ENCODE data around the gene UNC50. TPM values are rescaled to one million over a fixed set of nuclear protein-coding genes. Genes with fewer than 3 reads are reported as not detected.

Gene UNC50
- total and polyA plus RNA-seq, 4 donors, result 22.2 to 37.9 (median 29.8) TPM

DNA sequence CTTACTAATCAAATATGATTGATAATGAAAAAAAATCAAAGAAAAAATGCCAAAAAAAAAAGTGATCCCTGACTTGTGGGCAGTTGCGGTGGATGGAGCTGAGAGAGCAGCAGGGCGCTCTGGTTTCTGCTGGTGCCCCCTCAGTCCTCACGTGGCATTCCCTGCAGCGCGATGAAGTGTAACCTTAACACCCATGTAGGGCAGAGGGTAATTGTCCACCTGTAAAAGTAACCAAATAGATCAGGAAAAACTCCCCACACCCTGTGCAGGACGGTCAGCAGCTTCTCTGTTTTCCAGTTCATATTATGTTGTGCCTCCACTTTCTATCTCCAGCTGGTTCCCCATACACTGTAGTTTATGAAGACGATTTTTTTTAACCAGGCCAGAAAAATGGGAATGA, 25.1 kb upstream of the UNC50 start:
- H3K4me3 ChIP-seq (ENCODE audit: low read depth in 1 of 3, low read length in 3 of 3), result no peak overlapping the region
- H3K4me1 ChIP-seq (ENCODE audit: control insufficient read depth in 4 of 4, insufficient read depth in 4 of 4, low read length in 3 of 4), result peaks cover 0 to 7% (median 3%) of the 10 kb centered on the region in 4 donors
- peaks cover 0 to 8% (median 4%) of the 10 kb centered on the region in 4 donors for H3K36me3 ChIP-seq (ENCODE audit: control insufficient read depth in 4 of 4, insufficient read depth in 3 of 4, low read depth in 1 of 4, low read length in 3 of 4)
- DNase-seq (ENCODE audit: low spot score), result peak; percentile 9
- no peak overlapping the region for H3K9ac ChIP-seq (ENCODE audit: low read depth in 1 of 2, low read length in 2 of 2)
- no peak for TF ChIP-seq TAF1 (conservative IDR thresholded peaks at IDR 0.05)
- no peak for TF ChIP-seq YY1 (IDR thresholded peaks at IDR 0.05)
- TF ChIP-seq FOXA1 (IDR thresholded peaks at IDR 0.05), result no peak
- no peak for TF ChIP-seq SP1 (IDR thresholded peaks at IDR 0.05)
- TF ChIP-seq RXRA (IDR thresholded peaks at IDR 0.05), result no peak
- no peak for TF ChIP-seq NR2F2 (IDR thresholded peaks at IDR 0.05)
- TF ChIP-seq, protein P1, sequence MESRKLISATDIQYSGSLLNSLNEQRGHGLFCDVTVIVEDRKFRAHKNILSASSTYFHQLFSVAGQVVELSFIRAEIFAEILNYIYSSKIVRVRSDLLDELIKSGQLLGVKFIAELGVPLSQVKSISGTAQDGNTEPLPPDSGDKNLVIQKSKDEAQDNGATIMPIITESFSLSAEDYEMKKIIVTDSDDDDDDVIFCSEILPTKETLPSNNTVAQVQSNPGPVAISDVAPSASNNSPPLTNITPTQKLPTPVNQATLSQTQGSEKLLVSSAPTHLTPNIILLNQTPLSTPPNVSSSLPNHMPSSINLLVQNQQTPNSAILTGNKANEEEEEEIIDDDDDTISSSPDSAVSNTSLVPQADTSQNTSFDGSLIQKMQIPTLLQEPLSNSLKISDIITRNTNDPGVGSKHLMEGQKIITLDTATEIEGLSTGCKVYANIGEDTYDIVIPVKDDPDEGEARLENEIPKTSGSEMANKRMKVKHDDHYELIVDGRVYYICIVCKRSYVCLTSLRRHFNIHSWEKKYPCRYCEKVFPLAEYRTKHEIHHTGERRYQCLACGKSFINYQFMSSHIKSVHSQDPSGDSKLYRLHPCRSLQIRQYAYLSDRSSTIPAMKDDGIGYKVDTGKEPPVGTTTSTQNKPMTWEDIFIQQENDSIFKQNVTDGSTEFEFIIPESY (IDR thresholded peaks at IDR 0.05), result no peak
- TF ChIP-seq JUND (IDR thresholded peaks at IDR 0.05), result no peak
- no peak for TF ChIP-seq RAD21 (IDR thresholded peaks at IDR 0.05)
- H3K27me3 ChIP-seq (ENCODE audit: control insufficient read depth in 4 of 4, insufficient read depth in 4 of 4, low read length in 3 of 4), result no peaks in the 10 kb centered on the region
- H3K27ac ChIP-seq (ENCODE audit: low read depth in 1 of 2, low read length in 2 of 2), result no peak overlapping the region
- WGBS, result 93% methylated on average over 7 of the region's 7 CpGs
- H3K9me3 ChIP-seq (ENCODE audit: control insufficient read depth in 4 of 4, low read length in 3 of 4), result no peaks in the 10 kb centered on the region

DNA sequence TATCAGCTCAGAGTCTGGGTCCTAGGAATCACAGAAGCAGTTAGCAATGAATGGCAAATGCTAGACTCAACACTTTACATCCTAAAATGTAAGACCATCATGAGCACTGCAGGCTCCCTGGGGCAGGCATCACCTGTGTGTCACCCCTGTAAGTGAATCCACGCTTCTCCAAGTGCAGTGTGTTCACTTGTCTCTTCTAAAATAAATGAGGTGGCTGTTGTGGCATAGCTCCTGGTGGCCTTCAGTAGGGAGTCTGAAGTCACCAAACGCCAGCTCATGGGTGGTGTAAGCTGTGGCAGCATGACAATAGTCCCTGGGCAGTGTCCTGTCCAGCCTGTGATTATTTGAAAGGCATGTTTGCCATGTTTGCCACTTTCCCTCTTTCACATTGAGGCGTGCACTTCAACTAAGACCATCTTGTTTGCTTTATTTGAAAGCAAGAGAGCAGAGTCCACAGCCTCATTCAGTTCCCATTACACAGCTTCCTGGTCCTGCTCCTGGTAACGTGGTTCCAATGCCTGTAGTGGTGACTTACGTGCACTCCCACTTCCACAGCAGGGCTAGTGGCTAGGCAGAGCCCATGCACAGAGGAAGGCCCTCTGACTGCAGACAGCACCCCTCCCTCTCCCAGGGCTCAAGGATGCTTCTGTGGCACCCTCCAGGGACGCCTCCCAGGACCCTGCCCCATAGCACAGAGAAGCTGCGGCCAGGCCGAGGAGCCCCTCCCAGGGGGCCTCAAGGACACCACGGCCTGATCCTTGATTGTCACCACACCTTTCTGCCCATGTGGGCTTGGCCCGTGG, 24.4 kb upstream of the UNC50 start:
- peaks cover 0 to 6% (median 3%) of the 10 kb centered on the region in 4 donors for H3K36me3 ChIP-seq (ENCODE audit: control insufficient read depth in 4 of 4, insufficient read depth in 3 of 4, low read depth in 1 of 4, low read length in 3 of 4)
- peak; percentile 32 for DNase-seq (ENCODE audit: low spot score)
- H3K9me3 ChIP-seq (ENCODE audit: control insufficient read depth in 4 of 4, low read length in 3 of 4), result no peaks in the 10 kb centered on the region
- TF ChIP-seq JUND (IDR thresholded peaks at IDR 0.05) (no peak), YY1 (IDR thresholded peaks at IDR 0.05) (peak; percentile 67), HNF4A (conservative IDR thresholded peaks at IDR 0.05) (peak; percentile 73 to 84), TAF1 (conservative IDR thresholded peaks at IDR 0.05) (no peak), GABPA (IDR thresholded peaks at IDR 0.05 in 1 of 2, conservative IDR thresholded peaks at IDR 0.05 in 1 of 2) (peak in 1 of 2 donors; percentile 43), RXRA (IDR thresholded peaks at IDR 0.05) (peak in 1 of 2 donors; percentile 15), HNF4G (IDR thresholded peaks at IDR 0.05) (peak; percentile 65), EGR1 (IDR thresholded peaks at IDR 0.05; ENCODE audit: low read depth in 2 of 2) (no peak), SP1 (IDR thresholded peaks at IDR 0.05) (peak; percentile 85)
- TF ChIP-seq, protein P2, sequence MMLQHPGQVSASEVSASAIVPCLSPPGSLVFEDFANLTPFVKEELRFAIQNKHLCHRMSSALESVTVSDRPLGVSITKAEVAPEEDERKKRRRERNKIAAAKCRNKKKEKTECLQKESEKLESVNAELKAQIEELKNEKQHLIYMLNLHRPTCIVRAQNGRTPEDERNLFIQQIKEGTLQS (IDR thresholded peaks at IDR 0.05), result no peak
- peaks cover 0 to 7% (median 3%) of the 10 kb centered on the region in 4 donors for H3K4me1 ChIP-seq (ENCODE audit: control insufficient read depth in 4 of 4, insufficient read depth in 4 of 4, low read length in 3 of 4)
- H3K4me3 ChIP-seq (ENCODE audit: low read depth in 1 of 3, low read length in 3 of 3), result no peak overlapping the region
- 68% methylated on average over 10 of the region's 10 CpGs for WGBS
- no peaks in the 10 kb centered on the region for H3K27me3 ChIP-seq (ENCODE audit: control insufficient read depth in 4 of 4, insufficient read depth in 4 of 4, low read length in 3 of 4)
- no peak overlapping the region for H3K9ac ChIP-seq (ENCODE audit: low read depth in 1 of 2, low read length in 2 of 2)
- H3K27ac ChIP-seq (ENCODE audit: low read depth in 1 of 2, low read length in 2 of 2), result no peak overlapping the region

DNA sequence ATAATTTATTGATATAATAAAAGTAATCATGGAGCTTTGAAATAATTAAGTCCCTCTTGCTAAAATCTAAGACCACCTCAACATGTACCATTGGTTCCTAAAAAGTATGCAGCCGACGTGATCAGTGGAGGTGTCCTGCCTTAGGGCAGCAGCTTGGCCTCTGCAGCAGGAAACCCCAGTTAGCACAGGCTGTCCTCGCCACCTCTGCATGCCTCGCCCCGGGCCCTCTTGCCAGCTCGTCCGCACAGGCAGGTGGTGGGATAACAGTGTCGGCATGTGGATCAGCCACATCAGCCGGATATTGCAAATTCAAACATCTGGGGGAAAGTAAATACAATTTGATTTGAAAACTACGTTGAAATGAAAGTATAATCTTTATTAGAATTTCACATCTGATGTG, 23.0 kb upstream of the UNC50 start:
- Histone ChIP-seq H3K9me3 (ENCODE audit: control insufficient read depth in 4 of 4, low read length in 3 of 4) (no peaks in the 10 kb centered on the region), H3K36me3 (ENCODE audit: control insufficient read depth in 4 of 4, insufficient read depth in 3 of 4, low read depth in 1 of 4, low read length in 3 of 4) (peaks cover 0 to 6% (median 3%) of the 10 kb centered on the region in 4 donors), H3K4me3 (ENCODE audit: low read depth in 1 of 3, low read length in 3 of 3) (no peak overlapping the region), H3K4me1 (ENCODE audit: control insufficient read depth in 4 of 4, insufficient read depth in 4 of 4, low read length in 3 of 4) (peaks cover 0 to 7% (median 3%) of the 10 kb centered on the region in 4 donors), H3K9ac (ENCODE audit: low read depth in 1 of 2, low read length in 2 of 2) (no peak overlapping the region), H3K27me3 (ENCODE audit: control insufficient read depth in 4 of 4, insufficient read depth in 4 of 4, low read length in 3 of 4) (no peaks in the 10 kb centered on the region), H3K27ac (ENCODE audit: low read depth in 1 of 2, low read length in 2 of 2) (no peak overlapping the region)
- no peak for DNase-seq (ENCODE audit: low spot score)
- 96% methylated on average over 10 of the region's 10 CpGs for WGBS
- TF ChIP-seq, protein P3, sequence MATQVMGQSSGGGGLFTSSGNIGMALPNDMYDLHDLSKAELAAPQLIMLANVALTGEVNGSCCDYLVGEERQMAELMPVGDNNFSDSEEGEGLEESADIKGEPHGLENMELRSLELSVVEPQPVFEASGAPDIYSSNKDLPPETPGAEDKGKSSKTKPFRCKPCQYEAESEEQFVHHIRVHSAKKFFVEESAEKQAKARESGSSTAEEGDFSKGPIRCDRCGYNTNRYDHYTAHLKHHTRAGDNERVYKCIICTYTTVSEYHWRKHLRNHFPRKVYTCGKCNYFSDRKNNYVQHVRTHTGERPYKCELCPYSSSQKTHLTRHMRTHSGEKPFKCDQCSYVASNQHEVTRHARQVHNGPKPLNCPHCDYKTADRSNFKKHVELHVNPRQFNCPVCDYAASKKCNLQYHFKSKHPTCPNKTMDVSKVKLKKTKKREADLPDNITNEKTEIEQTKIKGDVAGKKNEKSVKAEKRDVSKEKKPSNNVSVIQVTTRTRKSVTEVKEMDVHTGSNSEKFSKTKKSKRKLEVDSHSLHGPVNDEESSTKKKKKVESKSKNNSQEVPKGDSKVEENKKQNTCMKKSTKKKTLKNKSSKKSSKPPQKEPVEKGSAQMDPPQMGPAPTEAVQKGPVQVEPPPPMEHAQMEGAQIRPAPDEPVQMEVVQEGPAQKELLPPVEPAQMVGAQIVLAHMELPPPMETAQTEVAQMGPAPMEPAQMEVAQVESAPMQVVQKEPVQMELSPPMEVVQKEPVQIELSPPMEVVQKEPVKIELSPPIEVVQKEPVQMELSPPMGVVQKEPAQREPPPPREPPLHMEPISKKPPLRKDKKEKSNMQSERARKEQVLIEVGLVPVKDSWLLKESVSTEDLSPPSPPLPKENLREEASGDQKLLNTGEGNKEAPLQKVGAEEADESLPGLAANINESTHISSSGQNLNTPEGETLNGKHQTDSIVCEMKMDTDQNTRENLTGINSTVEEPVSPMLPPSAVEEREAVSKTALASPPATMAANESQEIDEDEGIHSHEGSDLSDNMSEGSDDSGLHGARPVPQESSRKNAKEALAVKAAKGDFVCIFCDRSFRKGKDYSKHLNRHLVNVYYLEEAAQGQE (IDR thresholded peaks at IDR 0.05), result no peak
- TF ChIP-seq SP1 (IDR thresholded peaks at IDR 0.05) (no peak), GABPA (IDR thresholded peaks at IDR 0.05 in 1 of 2, conservative IDR thresholded peaks at IDR 0.05 in 1 of 2) (no peak), RXRA (IDR thresholded peaks at IDR 0.05) (no peak), HNF4A (conservative IDR thresholded peaks at IDR 0.05) (no peak)
- TF ChIP-seq, protein P1 (IDR thresholded peaks at IDR 0.05), result no peak
- TF ChIP-seq, protein P4, sequence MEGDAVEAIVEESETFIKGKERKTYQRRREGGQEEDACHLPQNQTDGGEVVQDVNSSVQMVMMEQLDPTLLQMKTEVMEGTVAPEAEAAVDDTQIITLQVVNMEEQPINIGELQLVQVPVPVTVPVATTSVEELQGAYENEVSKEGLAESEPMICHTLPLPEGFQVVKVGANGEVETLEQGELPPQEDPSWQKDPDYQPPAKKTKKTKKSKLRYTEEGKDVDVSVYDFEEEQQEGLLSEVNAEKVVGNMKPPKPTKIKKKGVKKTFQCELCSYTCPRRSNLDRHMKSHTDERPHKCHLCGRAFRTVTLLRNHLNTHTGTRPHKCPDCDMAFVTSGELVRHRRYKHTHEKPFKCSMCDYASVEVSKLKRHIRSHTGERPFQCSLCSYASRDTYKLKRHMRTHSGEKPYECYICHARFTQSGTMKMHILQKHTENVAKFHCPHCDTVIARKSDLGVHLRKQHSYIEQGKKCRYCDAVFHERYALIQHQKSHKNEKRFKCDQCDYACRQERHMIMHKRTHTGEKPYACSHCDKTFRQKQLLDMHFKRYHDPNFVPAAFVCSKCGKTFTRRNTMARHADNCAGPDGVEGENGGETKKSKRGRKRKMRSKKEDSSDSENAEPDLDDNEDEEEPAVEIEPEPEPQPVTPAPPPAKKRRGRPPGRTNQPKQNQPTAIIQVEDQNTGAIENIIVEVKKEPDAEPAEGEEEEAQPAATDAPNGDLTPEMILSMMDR (IDR thresholded peaks at IDR 0.05; ENCODE audit: low read depth, low read length, missing input control), result no peak
